GM12874 (cell line): ENCODE data around the gene DIPK1A.

ENCODE experiments used
- TF ChIP-seq, protein P1 (sequence below): IDR thresholded peaks from 2 replicates; pipeline ENCODE4 v1.5.1; 2011; ENCODE audit warnings: low read depth, mild to moderate bottlenecking, control low read depth, low read length, moderate library complexity; ENCODE audit not compliant: insufficient read depth

DIPK1A gene

DNA sequence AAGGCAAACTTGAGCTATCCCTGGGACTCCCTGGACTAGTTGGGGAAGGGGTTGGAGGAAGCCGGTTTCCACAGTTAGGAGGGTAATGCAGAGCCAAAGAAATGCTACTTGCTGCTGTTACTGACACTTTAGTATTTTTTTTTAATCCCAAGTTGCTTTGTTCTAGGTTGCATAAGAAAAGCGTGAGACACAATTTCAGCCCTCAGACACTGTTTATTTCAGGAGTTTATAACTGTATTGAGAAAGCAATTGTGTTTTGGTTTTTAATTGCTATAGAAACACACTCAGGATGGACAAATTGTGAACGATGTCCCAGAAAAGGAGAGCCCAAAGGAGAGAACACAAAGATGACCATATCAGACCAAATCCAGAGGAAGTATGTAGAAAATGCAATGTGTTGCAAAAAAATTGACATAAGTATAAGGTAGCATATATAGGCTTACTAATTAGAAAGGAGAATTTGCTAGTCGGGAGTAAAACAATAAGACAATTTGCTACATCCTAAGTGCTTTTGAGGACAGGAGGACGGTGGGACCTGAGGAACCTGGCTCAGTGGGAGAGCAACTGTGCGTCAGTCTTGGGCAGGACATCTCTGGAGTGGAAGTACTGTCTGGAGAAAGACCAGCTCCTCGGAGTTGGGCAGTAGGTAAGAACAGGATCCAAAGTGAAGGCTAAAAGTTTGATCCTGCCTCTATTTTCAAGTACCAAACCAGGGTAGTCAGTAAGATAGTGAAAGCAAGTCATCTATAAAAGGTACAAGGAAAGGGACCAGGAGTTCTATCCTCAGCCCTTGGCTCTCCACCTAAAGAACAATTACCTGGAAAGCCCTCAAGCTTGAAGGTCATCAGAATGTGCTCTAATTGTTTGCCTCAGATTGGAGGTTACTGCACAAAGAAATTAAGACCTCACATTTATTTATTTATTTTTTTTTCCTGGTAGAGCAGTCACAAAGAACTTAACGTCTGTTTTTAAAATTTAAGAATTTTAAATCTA lies 39.9 kb downstream of the DIPK1A start:
- TF ChIP-seq, protein P1, sequence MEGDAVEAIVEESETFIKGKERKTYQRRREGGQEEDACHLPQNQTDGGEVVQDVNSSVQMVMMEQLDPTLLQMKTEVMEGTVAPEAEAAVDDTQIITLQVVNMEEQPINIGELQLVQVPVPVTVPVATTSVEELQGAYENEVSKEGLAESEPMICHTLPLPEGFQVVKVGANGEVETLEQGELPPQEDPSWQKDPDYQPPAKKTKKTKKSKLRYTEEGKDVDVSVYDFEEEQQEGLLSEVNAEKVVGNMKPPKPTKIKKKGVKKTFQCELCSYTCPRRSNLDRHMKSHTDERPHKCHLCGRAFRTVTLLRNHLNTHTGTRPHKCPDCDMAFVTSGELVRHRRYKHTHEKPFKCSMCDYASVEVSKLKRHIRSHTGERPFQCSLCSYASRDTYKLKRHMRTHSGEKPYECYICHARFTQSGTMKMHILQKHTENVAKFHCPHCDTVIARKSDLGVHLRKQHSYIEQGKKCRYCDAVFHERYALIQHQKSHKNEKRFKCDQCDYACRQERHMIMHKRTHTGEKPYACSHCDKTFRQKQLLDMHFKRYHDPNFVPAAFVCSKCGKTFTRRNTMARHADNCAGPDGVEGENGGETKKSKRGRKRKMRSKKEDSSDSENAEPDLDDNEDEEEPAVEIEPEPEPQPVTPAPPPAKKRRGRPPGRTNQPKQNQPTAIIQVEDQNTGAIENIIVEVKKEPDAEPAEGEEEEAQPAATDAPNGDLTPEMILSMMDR = no peak

DNA sequence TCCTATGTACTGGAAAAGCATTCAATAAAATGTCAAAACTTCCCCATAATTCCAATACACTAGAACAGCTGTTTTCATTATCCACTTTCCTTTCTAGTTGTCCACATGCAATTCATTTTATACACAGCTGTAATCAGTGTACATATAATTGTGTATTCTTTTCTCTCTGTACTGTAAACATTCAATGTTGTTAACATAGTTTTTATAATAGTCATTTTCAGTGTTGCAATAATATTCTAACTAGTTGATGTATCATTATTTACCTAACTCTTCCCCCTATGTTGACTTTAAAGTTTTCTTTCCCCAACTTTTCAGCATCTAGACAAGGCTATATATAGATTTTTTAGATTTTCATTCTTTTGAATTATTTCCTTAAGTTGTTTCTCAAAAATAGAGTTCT lies 44.4 kb downstream of the DIPK1A start:
- TF ChIP-seq, protein P1 = no peak

DNA sequence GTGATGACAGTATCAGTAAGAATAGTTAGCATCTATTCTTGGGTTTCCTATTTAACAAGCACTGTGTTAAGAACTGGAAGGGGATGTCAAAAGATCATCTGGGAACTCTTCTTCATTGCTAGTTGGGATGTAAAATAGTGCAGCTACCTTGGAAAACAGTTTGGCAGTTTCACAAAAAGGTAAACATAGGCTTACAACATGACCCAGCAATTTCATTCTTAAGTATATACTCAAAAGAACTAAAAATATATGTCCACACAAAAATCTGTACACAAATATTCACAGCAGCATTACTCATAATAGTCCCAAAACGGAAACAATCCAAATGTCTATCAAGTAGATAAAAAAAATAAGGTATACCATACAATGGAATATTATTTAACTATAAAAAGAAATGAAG lies 45.7 kb downstream of the DIPK1A start:
- TF ChIP-seq, protein P1 = no peak

DNA sequence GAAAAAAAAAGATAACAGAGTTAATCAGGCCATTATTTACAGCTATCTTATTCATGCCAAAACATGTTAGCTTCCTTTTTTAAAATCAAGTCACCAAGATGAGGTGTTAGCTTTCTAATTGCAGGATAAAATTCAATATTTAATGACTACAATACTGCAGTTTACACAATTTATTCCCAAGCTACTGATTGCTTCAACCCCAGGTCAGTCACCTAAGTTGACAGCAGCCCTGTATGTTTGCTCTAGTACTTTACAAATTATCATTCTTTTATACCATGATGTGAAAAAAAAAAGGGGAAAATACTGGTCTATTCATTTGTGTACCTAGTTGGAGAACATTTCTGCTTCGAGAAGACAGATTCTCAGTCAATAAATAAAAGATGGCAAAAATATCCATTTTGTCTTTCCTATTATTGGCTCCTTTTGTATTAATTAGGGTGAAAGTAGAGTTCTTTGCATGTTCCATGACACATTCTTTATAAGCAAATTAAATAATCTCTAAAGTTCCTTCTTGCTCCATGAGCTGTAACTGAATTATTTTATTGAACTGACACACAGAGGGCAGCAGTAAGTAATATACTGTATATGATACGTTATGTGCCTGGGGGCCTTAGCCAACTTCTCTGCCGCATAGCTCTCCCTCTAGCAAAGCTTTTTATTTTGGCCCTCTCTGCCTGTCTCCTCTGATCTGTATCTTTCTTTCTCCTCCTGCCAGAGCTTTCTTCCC lies 48.0 kb downstream of the DIPK1A start:
- TF ChIP-seq, protein P1 = no peak

DNA sequence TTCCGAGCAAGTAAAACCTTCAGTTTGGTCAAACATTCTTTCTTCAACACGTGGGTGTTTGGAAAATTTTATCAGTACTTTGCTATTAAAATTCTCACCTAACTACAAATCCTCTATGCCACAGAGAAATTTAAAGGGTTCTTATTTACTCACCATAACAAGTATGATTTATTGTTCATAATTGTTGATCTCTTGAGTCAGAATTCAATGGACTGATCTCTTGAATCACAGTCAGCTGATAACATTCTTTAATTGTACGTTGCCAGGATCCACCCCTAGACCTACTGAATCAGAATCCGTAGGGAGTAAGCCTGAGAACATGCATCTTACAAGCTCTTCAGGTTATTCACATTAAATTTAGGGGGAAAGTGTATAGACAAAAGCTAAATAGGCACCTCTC lies 51.2 kb downstream of the DIPK1A start:
- TF ChIP-seq, protein P1 = no peak

DNA sequence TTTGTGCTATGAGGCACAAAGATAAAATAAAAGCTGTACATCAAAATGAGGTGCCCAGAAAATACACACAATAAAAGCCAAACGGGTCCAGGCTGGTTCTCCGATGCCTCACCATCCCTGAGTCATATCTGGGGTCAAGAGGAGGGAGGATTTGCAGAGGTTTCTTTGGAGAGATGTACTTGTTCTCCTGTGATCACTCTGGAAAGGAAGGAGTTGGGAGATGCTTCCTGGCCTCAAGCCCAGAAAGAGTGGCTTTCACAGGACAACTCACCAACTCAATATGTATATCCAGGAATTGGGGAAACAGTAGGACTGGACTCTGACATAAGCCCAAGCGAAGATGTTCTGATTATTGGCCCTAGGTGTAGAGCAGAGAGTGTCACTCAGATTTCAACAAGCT lies 51.9 kb downstream of the DIPK1A start:
- TF ChIP-seq, protein P1 = no peak

DNA sequence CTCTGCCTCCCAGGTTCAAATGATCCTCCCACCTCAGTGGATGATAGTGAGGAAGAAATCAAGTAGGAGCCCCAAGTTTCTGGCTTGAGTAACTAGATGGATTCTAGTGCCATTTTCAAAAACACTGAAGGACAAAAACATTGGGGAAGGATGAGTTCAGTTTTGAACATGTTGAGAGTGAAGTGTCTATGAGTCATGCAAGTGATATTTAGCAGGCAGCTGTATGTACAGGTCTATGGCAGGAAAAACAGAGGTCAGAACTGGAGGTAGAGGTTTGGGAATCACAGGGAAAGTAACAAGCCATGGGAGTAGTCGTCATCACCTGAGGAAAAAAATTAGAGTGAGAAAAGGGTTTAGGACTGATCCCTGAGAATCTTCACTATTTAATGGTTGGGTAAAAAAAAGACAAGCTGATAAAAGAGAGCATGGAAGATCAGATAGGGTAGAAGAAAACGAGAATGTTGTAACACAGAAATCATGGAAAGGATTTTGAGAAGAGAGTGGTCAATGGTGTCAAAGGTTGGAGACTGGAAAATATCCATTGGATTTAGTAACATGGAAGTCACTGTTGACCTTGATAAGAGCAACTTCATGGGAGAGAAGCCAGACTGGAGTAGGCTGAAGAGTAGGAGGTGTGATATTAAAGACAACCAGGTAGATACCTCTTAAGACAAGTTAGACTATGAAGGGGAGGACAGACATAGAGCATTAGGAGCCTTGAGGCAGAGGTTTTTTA lies 53.1 kb downstream of the DIPK1A start:
- TF ChIP-seq, protein P1 = no peak
